GM23338 (cell line): ENCODE data around the gene STON1. TPM values are rescaled to one million over a fixed set of nuclear protein-coding genes. Genes with fewer than 3 reads are reported as not detected.

Experiments
- ATAC-seq: fragments of 200-7000 bp; cut with Tn5 transposase; 3 replicates; pipeline ENCODE4 v1.9.1; 2020
- DNase-seq: peaks from one replicate; pipeline ENCODE4 v3.0.0-alpha.2; 2015; ENCODE audit warnings: low spot score
- H2AFZ ChIP-seq: fragments of 200-600 bp; sonication (generic); 2 replicates; pipeline ENCODE4 v1.8.0; 2016; ENCODE audit warnings: antibody characterized with exemption, mild to moderate bottlenecking, moderate library complexity
- H3F3A ChIP-seq: fragments of 200-600 bp; sonication (generic); replicated peaks from 2 replicates; pipeline ENCODE4 v1.8.0; 2017; ENCODE audit warnings: antibody characterized with exemption, mixed run types, low read depth
- H3K27ac ChIP-seq: fragments of 200-600 bp; sonication (generic); 2 replicates; pipeline ENCODE4 v1.6.1; 2016; ENCODE audit warnings: low read depth
- H3K27me3 ChIP-seq: fragments of 200-600 bp; sonication (generic); 2 replicates; pipeline ENCODE4 v1.8.0; 2016; ENCODE audit warnings: mild to moderate bottlenecking, mixed run types, moderate library complexity; ENCODE audit not compliant: insufficient read depth
- H3K36me3 ChIP-seq: fragments of 200-600 bp; sonication (generic); 2 replicates; pipeline ENCODE4 v1.8.0; 2016; ENCODE audit warnings: mild to moderate bottlenecking; ENCODE audit not compliant: insufficient read depth
- H3K4me1 ChIP-seq: fragments of 200-600 bp; sonication (generic); 2 replicates; pipeline ENCODE4 v1.8.0; 2016; ENCODE audit warnings: mild to moderate bottlenecking, moderate library complexity; ENCODE audit not compliant: insufficient read depth
- H3K4me2 ChIP-seq: fragments of 200-600 bp; sonication (generic); 2 replicates; pipeline ENCODE4 v1.7.1; 2017; ENCODE audit warnings: mixed run types
- H3K4me3 ChIP-seq: fragments of 200-600 bp; sonication (generic); 2 replicates; pipeline ENCODE4 v1.6.1; 2016; ENCODE audit warnings: mixed run types
- H3K79me2 ChIP-seq: fragments of 200-600 bp; sonication (generic); replicated peaks from 2 replicates; pipeline ENCODE4 v1.8.0; 2017; ENCODE audit warnings: mild to moderate bottlenecking; ENCODE audit not compliant: insufficient read depth
- H3K9me2 ChIP-seq: fragments of 200-600 bp; sonication (generic); 2 replicates; pipeline ENCODE4 v1.8.0; 2017; ENCODE audit not compliant: insufficient read depth
- H4K20me1 ChIP-seq: fragments of 200-600 bp; sonication (generic); replicated peaks from 2 replicates; pipeline ENCODE4 v1.8.0; 2017; ENCODE audit warnings: mild to moderate bottlenecking; ENCODE audit not compliant: insufficient read depth
- H3K27ac Mint-ChIP-seq: 2 replicates; pipeline ENCODE4 v1.8.0; 2020; ENCODE audit warnings: inconsistent platforms, mild to moderate bottlenecking, moderate library complexity, mixed read lengths
- H3K27me3 Mint-ChIP-seq: 3 replicates; pipeline ENCODE4 v1.8.0; 2022; ENCODE audit warnings: low read depth, mild to moderate bottlenecking, moderate library complexity, mixed read lengths, inconsistent platforms; ENCODE audit not compliant: insufficient read depth, poor library complexity
- H3K36me3 Mint-ChIP-seq: 3 replicates; pipeline ENCODE4 v1.8.0; 2021; ENCODE audit warnings: low read depth, mild to moderate bottlenecking, inconsistent platforms, moderate library complexity, mixed read lengths
- H3K4me1 Mint-ChIP-seq: 3 replicates; pipeline ENCODE4 v1.8.0; 2020; ENCODE audit warnings: mild to moderate bottlenecking, inconsistent platforms, mixed read lengths
- H3K4me3 Mint-ChIP-seq: 3 replicates; pipeline ENCODE4 v1.8.0; 2021; ENCODE audit warnings: moderate library complexity, mild to moderate bottlenecking, inconsistent platforms, mixed read lengths
- H3K9me3 Mint-ChIP-seq: 3 replicates; pipeline ENCODE4 v1.8.0; 2020; ENCODE audit warnings: moderate library complexity, mild to moderate bottlenecking, inconsistent platforms, mixed read lengths
- CREB1 ChIP-seq: fragments of 250-450 bp; sonication (Bioruptor Pico); IDR thresholded peaks from 2 replicates; pipeline ENCODE4 v1.5.0; 2020; ENCODE audit warnings: low read depth, mild to moderate bottlenecking, moderate library complexity
- ETS1 ChIP-seq: IDR thresholded peaks from 2 replicates; pipeline ENCODE4 v1.6.1; 2016; ENCODE audit warnings: antibody characterized with exemption
- EZH2 ChIP-seq: fragments of 200-600 bp; sonication (generic); IDR thresholded peaks from one replicate; pipeline ENCODE4 v1.8.0; 2017; ENCODE audit warnings: antibody characterized with exemption, mild to moderate bottlenecking, low read depth; ENCODE audit not compliant: unreplicated experiment
- JUNB ChIP-seq: IDR thresholded peaks from one replicate; pipeline ENCODE4 v1.6.1; 2016; ENCODE audit warnings: antibody characterized with exemption; ENCODE audit not compliant: unreplicated experiment
- NANOG ChIP-seq: IDR thresholded peaks from 2 replicates; pipeline ENCODE4 v1.6.1; 2016; ENCODE audit warnings: antibody characterized with exemption, borderline replicate concordance
- POLR2AphosphoS5 ChIP-seq: IDR thresholded peaks from 2 replicates; pipeline ENCODE4 v1.6.1; 2016; ENCODE audit warnings: antibody characterized with exemption, low read depth
- REST ChIP-seq: IDR thresholded peaks from one replicate; pipeline ENCODE4 v1.6.1; 2018; ENCODE audit warnings: antibody characterized with exemption; ENCODE audit not compliant: unreplicated experiment
- ZNF114 ChIP-seq: fragments of 250-450 bp; sonication (Bioruptor Pico); IDR thresholded peaks from 2 replicates; pipeline ENCODE4 v1.5.0; 2020; ENCODE audit warnings: mild to moderate bottlenecking, moderate library complexity
- ZNF331 ChIP-seq: fragments of 250-450 bp; sonication (Bioruptor Pico); IDR thresholded peaks from 2 replicates; pipeline ENCODE4 v1.5.0; 2020; ENCODE audit warnings: low read depth, mild to moderate bottlenecking, moderate library complexity
- ZNF462 ChIP-seq: fragments of 250-450 bp; sonication (Bioruptor Pico); IDR thresholded peaks from 2 replicates; pipeline ENCODE4 v1.5.0; 2020; ENCODE audit warnings: mild to moderate bottlenecking, moderate library complexity
- polyA plus RNA-seq: library from polyadenylated mRNA; unstranded; fragments of >200 nt; fragmentation: Nextera tagmentation; extraction: Ambion mirVana; gene quantifications from 2 replicates; pipeline ENCODE4 v1.2.1, GENCODE V29; 2016
- total RNA-seq: library from RNA; depleted of rRNA; stranded (reverse); fragments of >200 nt; shearing (Covaris generic); gene quantifications from 2 replicates; pipeline ENCODE4 v1.2.3, GENCODE V29; 2014

Gene STON1
- total and polyA plus RNA-seq, 2 experiments from 2014 or later = 5.4 to 14.4 TPM

GRCh38 chr2:48633143-48633542 is 103.2 kb downstream of the STON1 start:
- Histone ChIP-seq H2AFZ (no peak overlapping the region), H3K27ac (no peak overlapping the region), H3K36me3 (no peaks in the 10 kb centered on the region), H3K4me1 (no peaks in the 10 kb centered on the region), H4K20me1 (no peaks in the 10 kb centered on the region), H3K4me3 (no peak overlapping the region), H3F3A (no peaks in the 10 kb centered on the region), H3K27me3 (no peaks in the 10 kb centered on the region), H3K9me2 (peaks cover 6% of the 10 kb centered on the region; the same call in 1 of the 2 replicates), H3K4me2 (no peak overlapping the region), H3K79me2 (no peaks in the 10 kb centered on the region)
- no peaks in the 10 kb centered on the region for H3K9me3 Mint-ChIP-seq
- H3K27ac Mint-ChIP-seq = no peak overlapping the region
- no peaks in the 10 kb centered on the region for H3K4me1 Mint-ChIP-seq
- H3K27me3 Mint-ChIP-seq = no peaks in the 10 kb centered on the region
- DNase-seq = no peak
- H3K36me3 Mint-ChIP-seq = no peaks in the 10 kb centered on the region
- no peak for ATAC-seq
- H3K4me3 Mint-ChIP-seq = no peak overlapping the region
- TF ChIP-seq NANOG = no peak
- TF ChIP-seq EZH2 = no peak
- TF ChIP-seq ZNF331 (CRISPR knock-in tag) = no peak
- TF ChIP-seq ZNF462 (CRISPR knock-in tag) = no peak
- TF ChIP-seq ZNF114 (CRISPR knock-in tag) = no peak
- no peak for TF ChIP-seq POLR2AphosphoS5
- TF ChIP-seq REST = no peak
- no peak for TF ChIP-seq JUNB
- TF ChIP-seq CREB1 (CRISPR knock-in tag) = no peak
- TF ChIP-seq ETS1 = no peak
